RCC 7860 (cell line): ENCODE measurements around the gene PCNX3.

ENCODE experiments used
- DNase-seq: peaks from one replicate; pipeline ENCODE4 v3.0.0-alpha.2; 2015; ENCODE audit warnings: low spot score
- FAIRE-seq: peaks from 2 replicates; lab custom pipeline; 2012; peaks lifted over from hg19 to GRCh38; lab: Jason Lieb, UNC

Gene PCNX3

DNA sequence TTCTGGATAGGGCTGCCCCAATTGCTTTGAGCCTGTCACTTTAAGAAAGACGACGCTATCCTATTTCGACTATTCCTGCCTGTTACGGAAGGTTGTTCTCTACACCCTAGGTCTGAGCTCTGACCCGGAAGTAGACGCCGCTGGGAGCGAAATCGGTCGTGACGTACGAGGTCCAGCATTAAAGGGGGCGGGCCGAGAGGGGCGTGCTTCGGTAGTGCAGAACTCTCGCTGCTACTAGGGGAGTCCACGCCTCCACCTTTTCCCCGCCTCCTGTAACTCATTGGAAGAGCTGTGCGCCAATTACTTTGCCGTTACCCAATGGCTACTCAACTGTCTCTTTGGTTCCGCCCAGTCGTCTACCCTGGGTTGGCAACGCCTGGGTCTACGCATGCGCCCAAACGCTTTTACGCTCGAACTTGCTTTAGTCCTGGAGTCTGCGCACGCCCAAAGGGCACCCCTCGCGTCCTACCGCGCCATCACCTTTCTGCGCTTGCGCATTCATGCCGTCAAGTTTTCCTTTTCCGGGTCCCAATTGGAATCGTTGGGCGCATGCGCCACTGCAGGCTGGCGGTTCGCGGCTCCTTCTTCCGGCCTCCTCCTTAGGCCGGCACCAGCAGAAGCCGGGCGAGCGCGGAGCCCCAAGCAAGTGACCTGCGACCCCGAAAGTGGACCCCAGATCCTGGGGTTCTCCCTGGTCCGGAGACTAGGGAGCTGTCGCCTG, at the start of gene PCNX3:
Gene PCNX3, plus strand, starts transcription at position 548 of the 721 bp plus-strand sequence. CDS start 536 bp downstream, outside the sequence.
- peak; percentile 94 for FAIRE-seq
- DNase-seq, result peak; percentile 99

DNA sequence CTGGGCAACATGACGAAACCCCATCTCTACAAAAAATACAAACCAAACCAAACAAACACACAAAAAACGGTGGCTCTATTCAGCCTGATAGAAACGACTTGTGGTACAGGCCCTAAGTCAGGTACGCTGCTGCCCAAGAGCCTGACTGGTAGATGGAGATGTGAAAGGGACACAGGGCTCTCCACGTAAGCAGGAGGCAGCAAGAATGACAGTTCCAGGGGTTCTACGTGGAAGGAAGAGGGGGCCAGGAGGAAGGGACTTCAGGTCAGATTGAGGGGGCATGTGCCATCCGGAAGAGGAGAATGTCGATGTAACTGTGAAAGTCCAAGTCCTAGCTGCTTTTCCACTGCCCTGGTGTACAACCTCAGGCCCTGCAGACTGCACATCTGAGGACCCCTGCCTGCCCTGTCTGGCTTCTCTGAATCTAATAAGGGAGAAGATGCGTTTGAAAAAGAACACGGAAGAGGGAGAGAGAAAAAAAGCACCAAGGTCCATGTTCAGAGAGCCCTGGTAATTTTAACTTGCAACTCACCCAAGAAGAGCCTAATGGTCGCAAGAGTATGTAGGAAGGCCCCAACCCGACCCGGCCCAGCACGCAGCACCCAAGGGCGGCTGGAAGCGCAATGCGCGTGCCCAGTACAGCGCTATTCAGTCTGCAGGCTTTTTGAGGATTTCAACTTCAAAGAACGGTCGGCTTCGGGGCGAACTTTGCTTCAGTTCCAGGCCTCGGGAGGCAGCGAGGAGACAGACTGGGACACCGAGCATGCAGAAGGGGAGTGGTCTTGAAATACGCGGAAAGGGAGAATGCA, 46.2 kb upstream of the PCNX3 start:
- DNase-seq, result no peak
- FAIRE-seq, result no peak

DNA sequence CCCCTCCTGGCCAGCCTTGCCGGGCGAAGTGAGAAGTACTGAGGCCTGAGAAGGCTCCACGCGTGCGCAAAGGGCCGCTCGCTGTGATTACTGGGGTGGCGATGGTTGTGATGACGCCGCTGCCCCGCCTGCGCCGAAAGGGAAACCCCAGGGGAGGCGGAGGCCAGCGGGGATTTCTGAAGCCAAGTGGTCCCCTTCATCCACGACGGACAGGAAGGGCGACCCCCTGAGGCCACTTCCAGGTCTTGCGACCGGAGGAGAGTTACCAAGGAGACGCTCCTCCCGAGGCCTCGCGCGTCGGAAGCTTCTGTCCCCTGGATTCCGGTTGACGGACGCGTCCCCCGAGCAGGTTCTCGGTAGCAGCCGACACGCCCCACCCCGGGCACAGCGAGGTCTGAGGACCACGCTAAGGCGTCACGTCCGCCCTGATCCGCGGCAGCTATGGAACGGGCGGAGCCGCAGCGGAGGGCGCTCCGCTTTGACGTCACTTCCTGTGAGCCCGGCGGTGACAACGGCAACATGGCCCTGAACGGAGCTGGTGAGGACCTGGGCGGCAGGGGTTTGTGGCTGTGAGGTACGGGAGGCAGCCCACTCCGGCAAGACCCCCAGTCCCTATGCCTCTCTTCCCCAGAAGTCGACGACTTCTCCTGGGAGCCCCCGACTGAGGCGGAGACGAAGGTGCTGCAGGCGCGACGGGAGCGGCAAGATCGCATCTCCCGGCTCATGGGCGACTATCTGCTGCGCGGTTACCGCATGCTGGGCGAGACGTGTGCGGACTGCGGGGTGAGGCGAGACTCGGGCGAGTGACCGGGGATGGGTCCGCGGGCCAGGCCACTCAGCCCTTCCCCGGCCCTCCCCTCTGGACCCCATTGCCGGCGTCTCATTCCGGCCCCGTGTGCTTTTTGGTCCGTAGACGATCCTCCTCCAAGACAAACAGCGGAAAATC, 45.3 kb upstream of the PCNX3 start, which contains the start of gene ZNRD2:
Gene ZNRD2, plus strand, starts transcription at position 505 of the 946 bp plus-strand sequence. Its CDS starts 15 bp downstream, at position 520.
- FAIRE-seq, result peak; percentile 62
- DNase-seq, result peak; percentile 93

DNA sequence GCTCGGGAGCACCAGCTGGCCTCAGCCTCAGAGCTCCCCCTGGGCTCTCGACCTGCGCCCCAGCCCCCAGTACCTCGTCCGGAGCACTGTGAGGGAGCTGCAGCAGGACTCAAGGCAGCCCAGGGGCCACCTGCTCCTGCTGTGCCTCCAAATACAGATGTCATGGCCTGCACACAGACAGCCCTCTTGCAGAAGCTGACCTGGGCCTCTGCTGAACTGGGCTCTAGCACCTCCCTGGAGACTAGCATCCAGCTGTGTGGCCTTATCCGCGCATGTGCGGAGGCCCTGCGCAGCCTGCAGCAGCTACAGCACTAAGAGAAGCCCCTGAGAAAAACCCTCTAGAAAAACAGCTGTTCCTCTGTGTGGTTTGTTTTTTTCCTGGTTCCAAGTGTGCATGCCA, 44.2 kb upstream of the PCNX3 start:
- DNase-seq (no peak), FAIRE-seq (no peak)

DNA sequence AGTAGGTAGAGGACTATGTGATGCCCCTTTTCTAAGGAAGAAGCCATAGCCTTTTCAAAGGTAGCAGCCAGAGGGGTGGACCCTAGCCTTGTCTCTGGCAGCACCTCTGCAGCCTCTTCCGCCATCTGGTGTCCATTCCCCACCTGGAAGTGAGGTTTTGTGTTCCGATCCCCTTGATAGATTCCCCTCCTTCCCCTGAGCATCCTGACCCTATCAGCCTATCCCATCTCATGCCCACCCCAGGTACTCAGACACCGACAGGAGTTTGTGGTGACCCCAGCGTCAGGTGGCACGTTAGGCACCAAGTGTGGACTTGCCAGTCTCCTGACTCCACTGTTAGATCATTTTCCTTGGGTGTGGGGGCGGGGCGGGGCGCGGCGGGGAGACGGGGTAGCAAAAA, 43.6 kb upstream of the PCNX3 start:
- no peak for FAIRE-seq
- DNase-seq, result peak; percentile 42

DNA sequence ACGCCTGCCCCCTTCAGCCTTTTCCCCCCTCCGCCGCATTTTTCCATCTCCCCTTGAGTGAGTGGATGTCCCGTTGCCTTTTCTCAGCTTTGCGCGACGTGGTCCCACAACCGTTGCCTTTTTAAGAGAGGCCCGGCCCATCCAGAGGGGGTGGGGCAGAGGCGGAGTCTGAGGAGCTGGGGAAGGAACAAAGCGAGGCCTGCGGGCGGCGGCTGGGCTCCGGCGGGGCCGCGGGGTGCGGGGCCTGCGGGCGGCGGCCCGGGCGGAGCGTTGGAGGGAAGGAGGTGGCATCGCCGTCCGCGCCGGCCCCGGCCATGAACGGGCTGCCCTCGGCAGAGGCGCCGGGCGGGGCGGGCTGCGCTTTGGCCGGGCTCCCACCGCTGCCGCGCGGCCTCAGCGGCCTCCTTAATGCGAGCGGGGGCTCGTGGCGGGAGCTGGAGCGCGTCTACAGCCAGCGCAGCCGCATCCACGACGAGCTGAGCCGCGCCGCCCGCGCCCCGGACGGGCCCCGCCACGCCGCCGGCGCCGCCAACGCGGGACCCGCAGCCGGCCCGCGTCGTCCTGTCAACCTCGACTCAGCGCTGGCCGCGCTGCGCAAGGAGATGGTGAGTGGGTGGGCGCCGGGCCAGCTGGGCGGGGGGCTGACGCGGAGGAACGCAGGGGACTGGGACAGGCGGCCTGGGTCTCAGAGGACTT, 43.1 kb upstream of the PCNX3 start, which contains the start of gene FAM89B:
Gene FAM89B, plus strand, starts transcription at position 183 of the 696 bp plus-strand sequence. Its CDS starts 132 bp downstream, at position 315.
- DNase-seq (peak; percentile 45), FAIRE-seq (no peak)

DNA sequence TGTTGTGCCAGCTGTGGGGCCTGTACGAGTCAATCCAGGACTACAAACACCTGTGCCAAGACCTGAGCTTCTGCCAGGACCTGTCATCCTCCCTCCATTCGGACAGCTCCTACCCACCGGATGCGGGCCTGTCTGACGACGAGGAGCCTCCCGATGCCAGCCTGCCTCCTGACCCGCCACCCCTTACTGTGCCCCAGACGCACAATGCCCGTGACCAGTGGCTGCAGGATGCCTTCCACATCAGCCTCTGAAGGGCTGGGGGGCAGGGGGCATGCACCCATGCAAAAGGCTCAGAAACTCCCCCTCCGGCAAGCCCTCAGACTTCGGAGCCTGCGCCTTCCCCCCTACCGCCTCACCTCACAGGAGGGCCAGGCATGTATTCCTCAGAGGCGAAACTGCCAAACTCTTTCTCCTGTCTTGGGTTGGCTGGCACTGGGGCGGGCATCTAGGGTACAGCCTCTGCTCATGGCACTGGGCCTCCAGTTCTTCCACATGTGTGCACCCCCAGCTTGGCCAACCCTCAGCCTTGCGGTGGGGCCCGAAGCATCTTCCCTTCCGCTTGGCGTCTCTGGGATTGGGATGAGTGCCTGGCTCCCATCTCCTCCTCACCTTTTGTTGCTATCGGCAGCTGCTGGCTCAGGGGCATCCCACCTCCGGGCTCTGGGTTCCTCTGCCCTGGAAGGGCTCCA, 42.0 kb upstream of the PCNX3 start:
- DNase-seq, result no peak
- no peak for FAIRE-seq

DNA sequence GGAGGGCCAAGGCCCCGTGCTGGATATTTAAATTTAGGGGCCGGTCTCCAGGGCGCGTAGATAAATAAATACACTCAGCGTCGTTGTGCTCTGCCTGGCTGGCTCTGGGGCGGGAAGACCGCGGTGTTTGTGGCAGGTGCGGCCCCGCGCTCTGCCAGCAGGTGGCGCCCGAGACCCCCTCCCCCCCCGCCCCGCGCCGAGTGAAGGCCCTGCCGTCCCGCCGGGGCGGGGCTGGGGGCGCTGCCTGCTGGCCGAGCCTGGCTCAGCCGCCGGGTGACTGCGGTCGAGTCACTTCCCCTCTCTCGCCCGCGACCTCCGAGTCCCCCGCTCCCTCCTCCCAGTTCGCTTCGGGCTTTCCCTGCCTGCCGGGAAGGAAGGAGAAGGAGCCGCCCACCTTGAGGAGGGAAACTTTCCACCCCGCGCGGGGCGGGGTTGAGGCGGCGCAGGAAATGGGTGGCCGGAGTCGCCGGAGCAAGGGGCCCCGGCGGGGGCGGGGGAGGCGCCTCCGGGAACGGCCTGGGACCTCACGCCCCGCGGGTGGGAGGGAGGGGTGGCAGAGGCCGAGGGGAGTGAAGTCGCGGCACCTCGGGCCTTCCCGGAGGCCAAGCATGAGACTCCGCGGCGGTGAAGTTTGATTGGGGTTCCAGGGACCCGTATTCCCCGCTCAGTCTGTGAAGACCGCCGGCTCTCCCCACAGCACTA, 41.3 kb upstream of the PCNX3 start:
- FAIRE-seq (no peak), DNase-seq (peak; percentile 92)

DNA sequence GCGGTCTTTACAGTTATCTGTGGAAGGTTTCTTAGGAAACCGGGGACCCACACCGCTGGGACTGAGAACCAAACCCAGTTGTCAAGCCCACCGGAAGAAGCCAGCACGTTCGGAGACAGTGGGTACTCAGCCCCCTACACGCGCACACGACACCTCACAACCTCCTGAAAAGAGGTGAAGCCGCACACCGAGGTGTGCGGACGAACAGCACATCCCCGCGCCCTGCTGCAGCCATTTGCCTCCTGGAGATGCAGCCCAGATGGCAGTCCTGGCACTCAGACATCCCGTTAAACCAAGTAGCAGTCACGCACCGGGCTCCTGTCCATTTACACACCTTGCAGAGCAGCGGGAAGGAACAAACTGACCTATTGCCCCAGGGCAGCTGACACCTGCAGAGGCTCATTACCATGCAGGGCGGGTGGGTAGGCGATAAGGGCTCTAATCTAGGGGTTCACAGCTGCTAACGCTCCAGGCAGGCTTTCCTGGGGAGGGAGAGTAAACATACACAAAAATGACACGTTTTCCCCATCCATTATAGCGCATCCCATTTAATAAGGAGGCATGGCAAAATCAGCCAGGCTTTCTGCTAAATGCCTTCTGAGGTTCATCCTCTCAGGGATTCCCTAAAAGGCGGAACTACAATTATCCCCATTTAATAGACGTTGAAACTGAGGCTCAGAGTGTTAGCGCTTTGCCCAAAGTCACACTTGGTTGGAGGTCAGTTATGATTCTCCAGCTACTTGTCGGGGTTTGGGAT, 40.6 kb upstream of the PCNX3 start:
- FAIRE-seq (no peak), DNase-seq (no peak)

DNA sequence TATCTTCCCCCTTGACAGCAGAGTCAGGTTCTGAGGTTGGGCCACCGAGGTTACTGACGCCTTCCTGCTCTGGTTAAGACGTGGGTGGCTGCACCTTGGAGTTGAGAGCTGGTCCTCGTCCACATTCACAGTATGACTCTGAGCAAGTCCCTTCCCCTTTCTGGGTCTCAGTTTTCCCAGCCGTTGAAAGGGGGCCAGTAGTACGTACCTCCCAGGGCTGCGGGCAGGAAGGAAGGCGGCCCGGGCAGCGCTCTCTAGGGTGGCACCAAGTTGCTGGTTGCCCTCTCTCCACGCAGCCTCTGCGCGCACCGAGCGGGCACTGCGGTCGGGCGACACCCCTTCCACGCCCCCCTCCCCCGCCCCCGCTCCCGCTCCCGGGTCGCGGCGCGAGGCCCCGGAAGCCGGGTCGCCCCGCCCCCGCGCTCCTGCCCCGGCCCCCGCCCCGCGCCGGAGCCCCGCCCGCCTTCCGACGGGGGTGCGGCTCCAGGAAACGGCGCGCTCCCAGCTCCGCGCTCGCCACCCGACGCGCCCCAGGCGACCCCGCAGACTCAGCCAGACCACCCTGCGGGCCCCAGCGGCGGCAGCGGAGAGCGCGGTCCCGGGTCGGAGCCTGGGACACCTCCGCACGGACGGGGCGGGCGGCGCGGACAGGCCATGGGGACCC, 39.9 kb upstream of the PCNX3 start, which contains the start of gene EHBP1L1:
Gene EHBP1L1, plus strand, starts transcription at position 486 of the 664 bp plus-strand sequence. CDS start 250 bp downstream, outside the sequence.
- no peak for FAIRE-seq
- DNase-seq, result peak; percentile 55

DNA sequence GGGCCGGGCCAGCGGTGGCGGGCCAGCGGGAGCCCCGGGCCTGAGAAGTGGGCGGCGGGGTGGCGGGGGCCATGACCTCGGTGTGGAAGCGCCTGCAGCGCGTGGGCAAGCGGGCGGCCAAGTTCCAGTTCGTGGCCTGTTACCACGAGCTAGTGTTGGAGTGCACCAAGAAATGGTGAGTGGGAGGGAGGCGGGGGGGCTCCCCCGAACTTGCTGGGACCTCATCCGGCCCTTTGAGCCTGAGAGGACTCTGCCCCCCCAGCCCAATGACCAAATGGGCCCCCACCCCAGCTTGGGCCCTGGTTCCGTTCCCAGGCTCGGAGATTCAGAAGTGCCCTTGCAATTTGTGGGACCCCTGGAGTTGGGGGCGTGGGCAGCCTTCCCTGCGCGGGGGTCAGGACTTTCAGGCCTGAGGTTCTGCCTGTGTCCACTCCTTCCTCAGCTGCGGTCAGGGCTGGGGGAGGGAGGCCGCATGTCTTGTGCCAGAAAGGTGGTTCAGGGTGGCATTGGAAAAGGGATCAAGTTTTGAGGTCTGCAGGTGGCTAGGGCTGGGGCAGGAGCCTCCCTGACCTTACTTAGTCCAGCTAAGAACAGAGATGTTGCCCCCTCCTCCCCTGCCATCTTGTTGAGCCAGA, 39.2 kb upstream of the PCNX3 start:
- FAIRE-seq (no peak), DNase-seq (no peak)

DNA sequence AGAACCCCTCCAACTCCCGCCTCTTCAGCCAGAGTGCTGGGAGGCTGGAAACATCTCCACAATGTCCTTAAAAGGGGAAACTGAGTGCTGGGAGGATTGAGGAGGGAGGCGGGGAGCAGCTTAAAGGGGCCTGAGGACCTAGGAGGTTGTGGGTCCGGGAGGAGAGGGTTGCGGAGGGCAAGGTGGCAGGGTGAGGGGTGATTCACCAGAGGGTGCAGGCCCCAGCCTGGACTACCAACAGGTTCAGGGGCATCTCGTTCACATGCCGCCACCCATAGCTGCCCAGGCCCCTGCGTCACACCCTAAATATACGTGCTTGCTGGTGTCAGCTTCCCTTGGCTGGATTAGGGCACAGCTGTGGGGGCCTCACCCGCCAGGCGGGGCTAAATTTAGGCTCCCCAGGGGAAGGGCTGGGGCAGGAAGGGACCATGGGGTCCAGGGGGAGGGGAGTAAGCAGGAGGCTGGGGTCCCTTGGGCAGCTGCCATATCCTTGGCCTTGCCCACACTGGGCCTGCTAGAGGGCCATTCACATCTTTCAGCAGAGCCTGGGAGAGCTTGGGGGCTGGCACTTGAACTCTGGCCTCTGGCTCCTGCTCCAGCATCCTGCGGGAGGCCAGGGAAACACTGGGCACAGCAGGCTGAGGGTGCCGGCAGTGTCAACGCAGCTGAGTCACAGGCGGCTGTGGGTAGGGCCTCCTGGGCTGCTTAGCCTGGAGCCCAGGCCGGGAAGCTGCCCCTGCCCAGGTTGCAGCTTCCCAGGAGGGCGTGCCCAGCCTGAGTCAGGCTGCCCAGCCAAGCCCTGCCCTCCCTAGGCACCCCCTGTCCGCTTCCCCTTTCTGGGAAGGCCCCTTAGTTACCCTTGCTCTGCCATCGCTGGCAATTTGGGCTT, 38.5 kb upstream of the PCNX3 start:
- peak; percentile 84 for DNase-seq

DNA sequence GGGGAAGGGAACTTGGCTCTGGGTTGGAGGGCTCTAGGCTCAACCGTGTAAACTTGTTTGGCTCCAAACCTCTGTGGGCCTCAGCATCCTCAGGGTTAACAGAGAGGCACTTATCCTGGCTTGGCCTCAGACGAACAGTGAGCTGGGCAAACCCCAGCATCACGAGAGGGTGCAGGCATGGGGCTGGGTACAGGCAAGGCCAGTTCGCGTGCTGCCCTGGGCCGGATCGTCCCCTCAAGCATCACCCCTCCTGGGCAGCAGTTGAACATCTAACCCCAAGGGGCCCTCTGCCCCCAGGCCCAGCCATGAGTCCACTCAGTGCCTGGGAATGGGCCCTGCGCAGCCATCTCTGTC, 37.8 kb upstream of the PCNX3 start:
- FAIRE-seq (no peak), DNase-seq (no peak)

More for the DNA sequence above, 38.5 kb upstream of the PCNX3 start:
- peak; percentile 83 for FAIRE-seq

DNA sequence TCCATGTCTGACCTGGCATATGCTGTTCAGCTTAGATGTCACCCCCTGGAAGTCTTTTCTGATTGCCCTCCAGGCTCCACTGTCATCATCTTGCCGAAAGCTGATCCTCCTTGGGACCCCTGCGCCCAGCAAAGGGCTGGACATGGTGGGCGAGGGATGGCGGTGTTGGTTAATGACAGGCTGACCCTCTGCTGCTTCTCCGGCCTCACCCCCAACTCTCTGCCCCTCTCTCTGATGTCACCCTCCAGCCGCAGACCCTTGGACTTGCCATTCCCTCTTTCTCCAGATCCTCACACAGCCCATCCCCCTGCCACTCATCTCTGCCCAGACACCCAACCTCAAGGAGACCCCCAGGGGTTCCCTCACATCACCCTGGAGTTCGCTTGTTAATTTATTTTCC, 37.4 kb upstream of the PCNX3 start:
- no peak for DNase-seq
- FAIRE-seq, result no peak

DNA sequence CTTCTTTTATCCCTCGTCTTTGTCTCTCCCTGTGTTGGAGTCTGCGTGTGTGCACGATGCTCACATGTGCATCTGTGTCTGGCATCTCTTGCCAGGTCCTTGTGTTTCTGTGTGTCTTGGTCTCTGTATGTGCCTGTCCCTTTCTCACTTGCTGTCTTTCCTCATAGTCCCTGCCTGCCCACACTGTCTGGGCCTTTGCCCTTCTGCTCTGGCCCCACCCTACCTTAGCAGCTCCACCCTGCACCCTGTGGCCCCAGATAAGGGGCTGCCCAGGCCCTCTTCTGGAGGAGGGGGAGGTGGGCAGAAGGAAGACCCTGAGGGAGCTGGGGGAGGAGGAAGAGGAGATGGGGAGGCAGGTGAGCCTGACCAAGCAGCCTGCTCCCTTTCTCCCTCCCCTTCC, 36.9 kb upstream of the PCNX3 start:
- FAIRE-seq, result no peak

DNA sequence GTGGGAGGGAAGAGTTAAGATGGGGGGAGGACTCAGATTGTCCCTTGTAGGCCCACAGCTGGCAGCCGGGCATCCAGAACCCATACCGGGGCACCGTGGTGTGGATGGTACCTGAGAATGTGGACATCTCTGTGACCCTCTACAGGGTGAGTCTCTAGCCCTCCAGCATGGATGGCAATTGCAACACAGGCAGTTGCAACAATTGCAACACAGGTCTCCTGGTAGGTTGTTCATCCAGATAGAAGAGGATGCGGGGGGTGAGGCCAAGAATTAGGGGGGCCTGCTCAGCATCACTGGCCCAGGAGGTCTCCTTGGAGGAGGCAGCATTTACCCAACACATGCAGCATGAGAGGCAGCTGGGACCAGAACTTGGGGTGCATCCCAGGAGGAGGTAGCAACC, 36.3 kb upstream of the PCNX3 start:
- FAIRE-seq (no peak), DNase-seq (no peak)

More for the DNA sequence above, 36.9 kb upstream of the PCNX3 start:
- no peak for DNase-seq
